HepG2 (cell line): ENCODE results near the gene FANCG. TPM values are rescaled to one million over a fixed set of nuclear protein-coding genes. Genes with fewer than 3 reads are reported as not detected.

Experiments
- FIP1L1 ChIP-seq: fragments of 200-400 bp; formaldehyde crosslinking; IDR thresholded peaks from 2 replicates; pipeline ENCODE4 v1.6.1; 2018; ENCODE audit warnings: low read depth, mild to moderate bottlenecking, low read length, moderate library complexity, borderline replicate concordance; ENCODE audit not compliant: insufficient read depth
- FOXK2 ChIP-seq: fragments of 450-650 bp; IDR thresholded peaks from 2 replicates; pipeline ENCODE4 v1.6.1; 2016
- GTF3A ChIP-seq: sonication (generic); formaldehyde crosslinking; conservative IDR thresholded peaks from 2 replicates; pipeline ENCODE4 v1.4.0; 2020; ENCODE audit warnings: mild to moderate bottlenecking, missing genetic modification reagents
- HNF1B ChIP-seq: sonication (generic); formaldehyde crosslinking; IDR thresholded peaks from 2 replicates; pipeline ENCODE4 v1.5.1; 2020; ENCODE audit warnings: mild to moderate bottlenecking, moderate library complexity, missing genetic modification reagents
- PHF8 ChIP-seq: sonication (generic); formaldehyde crosslinking; IDR thresholded peaks from 2 replicates; pipeline ENCODE4 v1.5.0; 2020; ENCODE audit warnings: missing genetic modification reagents
- RBM22 ChIP-seq: fragments of 200-400 bp; formaldehyde crosslinking; optimal IDR thresholded peaks from 2 replicates; pipeline ENCODE3; 2017; ENCODE audit warnings: mild to moderate bottlenecking, low read length, moderate library complexity
- SIN3B ChIP-seq: fragments of 150-350 bp; IDR thresholded peaks from 2 replicates; pipeline ENCODE4 v1.6.1; 2014; ENCODE audit warnings: low read length
- SNRNP70 ChIP-seq: fragments of 200-400 bp; formaldehyde crosslinking; IDR thresholded peaks from 2 replicates; pipeline ENCODE4 v1.6.1; 2017; ENCODE audit warnings: mild to moderate bottlenecking, low read depth, low read length, moderate library complexity
- SPEN ChIP-seq: sonication (generic); formaldehyde crosslinking; IDR thresholded peaks from 2 replicates; pipeline ENCODE4 v1.5.1; 2020; ENCODE audit warnings: low read depth, mild to moderate bottlenecking, missing genetic modification reagents
- ZFAT ChIP-seq: sonication (generic); formaldehyde crosslinking; conservative IDR thresholded peaks from 2 replicates; pipeline ENCODE4 v1.8.1; 2023; ENCODE audit warnings: missing genetic modification reagents, inconsistent platforms
- ZNF33A ChIP-seq: sonication (generic); formaldehyde crosslinking; IDR thresholded peaks from 2 replicates; pipeline ENCODE4 v1.5.1; 2020; ENCODE audit warnings: missing genetic modification reagents, mild to moderate bottlenecking, moderate library complexity, borderline replicate concordance
- ZNF768 ChIP-seq: sonication (generic); formaldehyde crosslinking; IDR thresholded peaks from 2 replicates; pipeline ENCODE4 v1.4.0; 2020; ENCODE audit warnings: missing genetic modification reagents
- ZNF841 ChIP-seq: sonication (generic); formaldehyde crosslinking; IDR thresholded peaks from 2 replicates; pipeline ENCODE4 v1.8.1; 2023; ENCODE audit warnings: missing genetic modification reagents, borderline replicate concordance
- ZNF879 ChIP-seq: sonication (generic); formaldehyde crosslinking; IDR thresholded peaks from 2 replicates; pipeline ENCODE4 v1.8.1; 2023; ENCODE audit warnings: missing genetic modification reagents
- ZUFSP ChIP-seq: sonication (generic); formaldehyde crosslinking; IDR thresholded peaks from 2 replicates; pipeline ENCODE4 v1.9.0; 2021; ENCODE audit warnings: missing genetic modification reagents, mild to moderate bottlenecking, borderline replicate concordance
- ZXDC ChIP-seq: sonication (generic); formaldehyde crosslinking; IDR thresholded peaks from 2 replicates; pipeline ENCODE4 v1.5.0; 2020; ENCODE audit warnings: mild to moderate bottlenecking, missing genetic modification reagents
- polyA plus RNA-seq, 8 experiments: library from polyadenylated mRNA; depleted of rRNA in 3 of 8; stranded (reverse) in 7 of 8; unstranded in 1 of 8; fragments of >200 nt; fragmentation: Illumina TruSeq in 4 of 8; extraction: Trizol in 4 of 8; gene quantifications; 2 replicates each; pipeline versions ENCODE4 v1.2.1 to v1.2.3, GENCODE V29; 2011 to 2016; ENCODE audit warnings: low read depth in 4 of 8, missing spikeins in 1 of 8, mixed read lengths in 1 of 8; ENCODE audit not compliant: insufficient read depth in 1 of 8
- total RNA-seq, 5 experiments: library from RNA; depleted of rRNA; stranded (reverse); fragments of >200 nt; fragmentation: Illumina TruSeq; extraction: Trizol; gene quantifications; 2 replicates each; pipeline ENCODE4 v1.2.3, GENCODE V29; 2016; ENCODE audit warnings: low read depth in 1 of 5
- TF ChIP-seq, protein P1 (sequence below): sonication (generic); formaldehyde crosslinking; IDR thresholded peaks from 2 replicates; pipeline ENCODE4 v1.5.0; 2020; ENCODE audit warnings: missing genetic modification reagents
- TF ChIP-seq, protein P2 (sequence below): IDR thresholded peaks from 2 replicates; pipeline ENCODE4 v1.6.1; 2012; ENCODE audit warnings: low read length, improper control_type of control experiment

FANCG gene
- total and polyA plus RNA-seq, 2 of the 13 experiments (the other 11 are each of a cell fraction or from before 2014, with no cell fraction given) = 14.4 to 45.1 TPM

DNA sequence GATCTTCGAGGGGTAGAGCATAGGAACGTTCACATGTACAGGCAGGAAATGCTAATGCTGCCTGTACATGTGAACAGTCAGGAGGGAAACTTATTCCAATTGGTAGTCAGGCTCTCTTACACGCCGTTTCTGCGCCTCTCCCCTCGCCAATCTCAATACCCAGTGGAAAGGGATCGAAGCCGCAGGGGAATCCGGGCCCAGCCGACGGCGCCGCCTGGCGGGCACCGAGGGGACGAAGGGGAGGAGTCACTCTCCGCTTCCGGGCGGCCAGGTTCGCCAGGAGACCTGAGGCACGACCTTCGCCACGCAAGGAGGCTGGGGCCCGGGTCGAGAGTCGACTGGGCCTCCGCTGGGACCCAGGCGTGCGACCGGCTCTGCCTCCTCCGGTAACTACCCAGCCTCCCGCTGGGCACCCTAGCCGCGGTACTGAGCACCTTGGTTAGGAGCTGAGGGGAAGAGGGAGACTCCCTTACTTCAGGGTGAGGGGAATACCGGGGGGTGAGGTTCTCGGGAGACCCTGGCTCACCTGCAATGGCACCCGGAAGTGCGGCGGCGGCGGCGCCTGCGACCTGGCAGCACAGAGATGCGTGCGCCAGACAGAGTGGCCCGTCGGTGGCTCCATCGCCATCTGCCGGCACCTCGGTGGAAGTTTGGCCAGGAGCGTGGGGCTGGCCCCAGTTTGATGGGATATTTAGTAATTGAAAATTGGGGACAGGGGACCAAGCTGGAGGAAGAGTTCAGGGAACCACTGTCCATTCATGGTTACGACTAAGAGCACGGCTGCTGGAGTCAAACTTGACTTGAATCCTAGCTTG lies 16.5 kb upstream of the FANCG start, which contains the start of gene PIGO (continued):
- TF ChIP-seq, protein P1, sequence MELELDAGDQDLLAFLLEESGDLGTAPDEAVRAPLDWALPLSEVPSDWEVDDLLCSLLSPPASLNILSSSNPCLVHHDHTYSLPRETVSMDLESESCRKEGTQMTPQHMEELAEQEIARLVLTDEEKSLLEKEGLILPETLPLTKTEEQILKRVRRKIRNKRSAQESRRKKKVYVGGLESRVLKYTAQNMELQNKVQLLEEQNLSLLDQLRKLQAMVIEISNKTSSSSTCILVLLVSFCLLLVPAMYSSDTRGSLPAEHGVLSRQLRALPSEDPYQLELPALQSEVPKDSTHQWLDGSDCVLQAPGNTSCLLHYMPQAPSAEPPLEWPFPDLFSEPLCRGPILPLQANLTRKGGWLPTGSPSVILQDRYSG (CRISPR knock-in tag) = no peak
- TF ChIP-seq FIP1L1 = no peak
- TF ChIP-seq ZNF841 (CRISPR knock-in tag) = no peak
- TF ChIP-seq GTF3A (CRISPR knock-in tag) = peak; percentile 75; the same call in 1 of the 2 replicates
- TF ChIP-seq SIN3B = no peak
- peak; percentile 38 for TF ChIP-seq RBM22
- peak; percentile 51; the same call in 1 of the 2 replicates for TF ChIP-seq ZNF33A (CRISPR knock-in tag)
- TF ChIP-seq, protein P2, sequence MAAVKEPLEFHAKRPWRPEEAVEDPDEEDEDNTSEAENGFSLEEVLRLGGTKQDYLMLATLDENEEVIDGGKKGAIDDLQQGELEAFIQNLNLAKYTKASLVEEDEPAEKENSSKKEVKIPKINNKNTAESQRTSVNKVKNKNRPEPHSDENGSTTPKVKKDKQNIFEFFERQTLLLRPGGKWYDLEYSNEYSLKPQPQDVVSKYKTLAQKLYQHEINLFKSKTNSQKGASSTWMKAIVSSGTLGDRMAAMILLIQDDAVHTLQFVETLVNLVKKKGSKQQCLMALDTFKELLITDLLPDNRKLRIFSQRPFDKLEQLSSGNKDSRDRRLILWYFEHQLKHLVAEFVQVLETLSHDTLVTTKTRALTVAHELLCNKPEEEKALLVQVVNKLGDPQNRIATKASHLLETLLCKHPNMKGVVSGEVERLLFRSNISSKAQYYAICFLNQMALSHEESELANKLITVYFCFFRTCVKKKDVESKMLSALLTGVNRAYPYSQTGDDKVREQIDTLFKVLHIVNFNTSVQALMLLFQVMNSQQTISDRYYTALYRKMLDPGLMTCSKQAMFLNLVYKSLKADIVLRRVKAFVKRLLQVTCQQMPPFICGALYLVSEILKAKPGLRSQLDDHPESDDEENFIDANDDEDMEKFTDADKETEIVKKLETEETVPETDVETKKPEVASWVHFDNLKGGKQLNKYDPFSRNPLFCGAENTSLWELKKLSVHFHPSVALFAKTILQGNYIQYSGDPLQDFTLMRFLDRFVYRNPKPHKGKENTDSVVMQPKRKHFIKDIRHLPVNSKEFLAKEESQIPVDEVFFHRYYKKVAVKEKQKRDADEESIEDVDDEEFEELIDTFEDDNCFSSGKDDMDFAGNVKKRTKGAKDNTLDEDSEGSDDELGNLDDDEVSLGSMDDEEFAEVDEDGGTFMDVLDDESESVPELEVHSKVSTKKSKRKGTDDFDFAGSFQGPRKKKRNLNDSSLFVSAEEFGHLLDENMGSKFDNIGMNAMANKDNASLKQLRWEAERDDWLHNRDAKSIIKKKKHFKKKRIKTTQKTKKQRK = no peak
- TF ChIP-seq HNF1B (CRISPR knock-in tag) = peak; percentile 78
- TF ChIP-seq ZNF879 (CRISPR knock-in tag) = no peak
- no peak for TF ChIP-seq FOXK2
- peak; percentile 86 for TF ChIP-seq SPEN
- TF ChIP-seq ZFAT = no peak
- TF ChIP-seq ZNF768 (CRISPR knock-in tag) = peak; percentile 87; the same call in 1 of the 2 replicates
- TF ChIP-seq ZUFSP = no peak
- TF ChIP-seq PHF8 (CRISPR knock-in tag) = peak; percentile 100
- TF ChIP-seq SNRNP70 = no peak
- TF ChIP-seq ZXDC (CRISPR knock-in tag) = peak; percentile 94
